ENCODE results near the gene IGF1R. TPM values are rescaled to one million over a fixed set of nuclear protein-coding genes. Genes with fewer than 3 reads are reported as not detected.

IGF1R gene
- total and polyA plus RNA-seq, 2 of the 13 experiments (the other 11 are each of a cell fraction or from before 2014, with no cell fraction given) = 15.9 to 18.4 TPM

DNA sequence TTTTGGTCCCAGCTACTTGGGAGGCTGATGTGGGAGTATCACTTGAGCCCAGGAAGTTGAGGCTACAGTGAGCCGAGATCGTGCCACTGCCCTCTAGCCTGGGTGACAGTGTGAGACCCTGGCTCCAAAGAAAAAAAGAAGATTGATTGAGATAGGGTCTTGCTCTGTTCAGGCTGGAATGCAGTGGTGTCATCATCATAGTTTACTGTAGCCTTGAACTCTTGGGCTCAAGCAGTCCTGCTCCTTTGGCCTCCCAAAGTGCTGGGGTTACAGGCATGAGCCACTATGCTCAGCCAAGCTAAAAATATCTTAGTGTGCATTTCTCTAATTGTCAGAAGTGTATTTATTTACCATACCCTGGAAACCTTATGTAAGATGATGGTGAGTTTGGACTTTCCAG, 43.9 kb downstream of the IGF1R start (continued):
- TF ChIP-seq, protein P1, sequence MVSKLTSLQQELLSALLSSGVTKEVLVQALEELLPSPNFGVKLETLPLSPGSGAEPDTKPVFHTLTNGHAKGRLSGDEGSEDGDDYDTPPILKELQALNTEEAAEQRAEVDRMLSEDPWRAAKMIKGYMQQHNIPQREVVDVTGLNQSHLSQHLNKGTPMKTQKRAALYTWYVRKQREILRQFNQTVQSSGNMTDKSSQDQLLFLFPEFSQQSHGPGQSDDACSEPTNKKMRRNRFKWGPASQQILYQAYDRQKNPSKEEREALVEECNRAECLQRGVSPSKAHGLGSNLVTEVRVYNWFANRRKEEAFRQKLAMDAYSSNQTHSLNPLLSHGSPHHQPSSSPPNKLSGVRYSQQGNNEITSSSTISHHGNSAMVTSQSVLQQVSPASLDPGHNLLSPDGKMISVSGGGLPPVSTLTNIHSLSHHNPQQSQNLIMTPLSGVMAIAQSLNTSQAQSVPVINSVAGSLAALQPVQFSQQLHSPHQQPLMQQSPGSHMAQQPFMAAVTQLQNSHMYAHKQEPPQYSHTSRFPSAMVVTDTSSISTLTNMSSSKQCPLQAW (CRISPR knock-in tag; IDR thresholded peaks at IDR 0.05) = peak; percentile 46; the same call in 1 of the 2 replicates
- TF ChIP-seq KLF16 (CRISPR knock-in tag; IDR thresholded peaks at IDR 0.05) = no peak
- TF ChIP-seq, protein P2, sequence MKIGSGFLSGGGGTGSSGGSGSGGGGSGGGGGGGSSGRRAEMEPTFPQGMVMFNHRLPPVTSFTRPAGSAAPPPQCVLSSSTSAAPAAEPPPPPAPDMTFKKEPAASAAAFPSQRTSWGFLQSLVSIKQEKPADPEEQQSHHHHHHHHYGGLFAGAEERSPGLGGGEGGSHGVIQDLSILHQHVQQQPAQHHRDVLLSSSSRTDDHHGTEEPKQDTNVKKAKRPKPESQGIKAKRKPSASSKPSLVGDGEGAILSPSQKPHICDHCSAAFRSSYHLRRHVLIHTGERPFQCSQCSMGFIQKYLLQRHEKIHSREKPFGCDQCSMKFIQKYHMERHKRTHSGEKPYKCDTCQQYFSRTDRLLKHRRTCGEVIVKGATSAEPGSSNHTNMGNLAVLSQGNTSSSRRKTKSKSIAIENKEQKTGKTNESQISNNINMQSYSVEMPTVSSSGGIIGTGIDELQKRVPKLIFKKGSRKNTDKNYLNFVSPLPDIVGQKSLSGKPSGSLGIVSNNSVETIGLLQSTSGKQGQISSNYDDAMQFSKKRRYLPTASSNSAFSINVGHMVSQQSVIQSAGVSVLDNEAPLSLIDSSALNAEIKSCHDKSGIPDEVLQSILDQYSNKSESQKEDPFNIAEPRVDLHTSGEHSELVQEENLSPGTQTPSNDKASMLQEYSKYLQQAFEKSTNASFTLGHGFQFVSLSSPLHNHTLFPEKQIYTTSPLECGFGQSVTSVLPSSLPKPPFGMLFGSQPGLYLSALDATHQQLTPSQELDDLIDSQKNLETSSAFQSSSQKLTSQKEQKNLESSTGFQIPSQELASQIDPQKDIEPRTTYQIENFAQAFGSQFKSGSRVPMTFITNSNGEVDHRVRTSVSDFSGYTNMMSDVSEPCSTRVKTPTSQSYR (CRISPR knock-in tag; IDR thresholded peaks at IDR 0.05; ENCODE audit: borderline replicate concordance) = no peak
- TF ChIP-seq THAP11 (CRISPR knock-in tag; IDR thresholded peaks at IDR 0.05) = peak; percentile 53; the same call in 1 of the 2 replicates
- TF ChIP-seq SPEN (CRISPR knock-in tag; IDR thresholded peaks at IDR 0.05; ENCODE audit: low read depth) = peak; percentile 32; the same call in 1 of the 2 replicates

DNA sequence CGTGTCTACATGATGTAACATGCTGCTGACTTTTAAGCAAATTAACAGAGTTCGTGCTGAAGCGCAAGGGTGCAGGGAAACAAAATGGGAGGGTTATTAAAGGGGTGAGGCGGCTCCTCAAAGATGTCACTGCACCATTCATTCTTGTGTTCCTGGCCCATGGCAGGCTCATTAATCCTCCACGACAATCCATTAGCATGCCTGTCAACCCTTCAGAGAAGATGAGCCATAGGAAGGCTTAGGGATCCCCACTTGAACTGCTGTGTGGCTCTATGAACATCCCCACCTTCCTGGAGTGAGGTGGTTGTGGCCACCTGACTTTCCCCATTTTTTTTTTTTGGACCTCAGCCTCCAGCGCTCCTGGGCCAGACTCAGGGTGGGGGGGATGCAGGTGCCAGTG, 45.8 kb downstream of the IGF1R start:
- peaks cover 67% of the 10 kb centered on the region for H3K4me1 ChIP-seq (ENCODE audit: insufficient read depth, low read length)
- POLR2A ChIA-PET = no interaction called here
- no peak for FAIRE-seq
- TF ChIP-seq, protein P3, sequence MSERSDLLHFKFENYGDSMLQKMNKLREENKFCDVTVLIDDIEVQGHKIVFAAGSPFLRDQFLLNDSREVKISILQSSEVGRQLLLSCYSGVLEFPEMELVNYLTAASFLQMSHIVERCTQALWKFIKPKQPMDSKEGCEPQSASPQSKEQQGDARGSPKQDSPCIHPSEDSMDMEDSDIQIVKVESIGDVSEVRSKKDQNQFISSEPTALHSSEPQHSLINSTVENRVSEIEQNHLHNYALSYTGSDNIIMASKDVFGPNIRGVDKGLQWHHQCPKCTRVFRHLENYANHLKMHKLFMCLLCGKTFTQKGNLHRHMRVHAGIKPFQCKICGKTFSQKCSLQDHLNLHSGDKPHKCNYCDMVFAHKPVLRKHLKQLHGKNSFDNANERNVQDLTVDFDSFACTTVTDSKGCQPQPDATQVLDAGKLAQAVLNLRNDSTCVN (CRISPR knock-in tag; IDR thresholded peaks at IDR 0.05; ENCODE audit: borderline replicate concordance) = no peak
- no peak for TF ChIP-seq ZNF331 (CRISPR knock-in tag; IDR thresholded peaks at IDR 0.05)
- TF ChIP-seq HOXA5 (CRISPR knock-in tag; IDR thresholded peaks at IDR 0.05) = no peak
- no peak for TF ChIP-seq ZNF792 (CRISPR knock-in tag; IDR thresholded peaks at IDR 0.05)
- TF ChIP-seq, protein P1 (CRISPR knock-in tag; IDR thresholded peaks at IDR 0.05) = no peak
- TF ChIP-seq ZBTB7B (CRISPR knock-in tag; IDR thresholded peaks at IDR 0.05) = no peak
- TF ChIP-seq, protein P4, sequence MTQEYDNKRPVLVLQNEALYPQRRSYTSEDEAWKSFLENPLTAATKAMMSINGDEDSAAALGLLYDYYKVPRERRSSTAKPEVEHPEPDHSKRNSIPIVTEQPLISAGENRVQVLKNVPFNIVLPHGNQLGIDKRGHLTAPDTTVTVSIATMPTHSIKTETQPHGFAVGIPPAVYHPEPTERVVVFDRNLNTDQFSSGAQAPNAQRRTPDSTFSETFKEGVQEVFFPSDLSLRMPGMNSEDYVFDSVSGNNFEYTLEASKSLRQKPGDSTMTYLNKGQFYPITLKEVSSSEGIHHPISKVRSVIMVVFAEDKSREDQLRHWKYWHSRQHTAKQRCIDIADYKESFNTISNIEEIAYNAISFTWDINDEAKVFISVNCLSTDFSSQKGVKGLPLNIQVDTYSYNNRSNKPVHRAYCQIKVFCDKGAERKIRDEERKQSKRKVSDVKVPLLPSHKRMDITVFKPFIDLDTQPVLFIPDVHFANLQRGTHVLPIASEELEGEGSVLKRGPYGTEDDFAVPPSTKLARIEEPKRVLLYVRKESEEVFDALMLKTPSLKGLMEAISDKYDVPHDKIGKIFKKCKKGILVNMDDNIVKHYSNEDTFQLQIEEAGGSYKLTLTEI (CRISPR knock-in tag; conservative IDR thresholded peaks at IDR 0.05) = no peak
- TF ChIP-seq PAF1 (CRISPR knock-in tag; IDR thresholded peaks at IDR 0.05) = no peak
- no peak for TF ChIP-seq ZNF720 (CRISPR knock-in tag; IDR thresholded peaks at IDR 0.05)
- TF ChIP-seq SMAD3 (CRISPR knock-in tag; IDR thresholded peaks at IDR 0.05) = no peak
- no peak for TF ChIP-seq CEBPB (IDR thresholded peaks at IDR 0.05; ENCODE audit: borderline replicate concordance, low read depth, low read length)

More for the DNA sequence above, 45.8 kb downstream of the IGF1R start:
- Histone ChIP-seq H3K4me2 (ENCODE audit: low read depth, low read length) (no peak overlapping the region), H3K36me3 (replicated peaks in 1 of 2; ENCODE audit: control insufficient read depth in 1 of 2, insufficient read depth in 2 of 2, low read length in 2 of 2) (no peaks in the 10 kb centered on the region), H3K27me3 (ENCODE audit: control insufficient read depth in 1 of 2, insufficient read depth in 2 of 2, low read length in 2 of 2) (no peaks in the 10 kb centered on the region), H3K27ac (ENCODE audit: extremely low read length, insufficient read depth, low read length) (peak overlapping the region; percentile 49), H4K20me1 (ENCODE audit: insufficient read depth, low read length) (peaks cover 67% of the 10 kb centered on the region), H3K9me3 (ENCODE audit: low read length) (no peaks in the 10 kb centered on the region), H3K79me2 (ENCODE audit: insufficient read depth, low read length) (peaks cover 92% of the 10 kb centered on the region), H3K4me3 (replicated peaks in 1 of 3; ENCODE audit: insufficient read depth in 1 of 3, low read depth in 2 of 3, low read length in 3 of 3) (no peak overlapping the region), H3K9ac (ENCODE audit: insufficient read depth, low read depth, low read length) (no peak overlapping the region), H2AFZ (ENCODE audit: low read length) (no peak overlapping the region)
- CTCF ChIA-PET (ENCODE audit: low intra/inter-chr PET ratio, low total read pairs) = no interaction called here
- BruUV-seq (replicated peaks) = no TSS peak
- in situ Hi-C loops (cut with HindIII; ENCODE audit: extremely low pct_ligation_motif_present, low pct_unique_long_range_greater_than_20kb) = no loop called here
- ATAC-seq (no peak), DNase-seq (ENCODE audit: low spot score) (no peak)
- 96% methylated on average over 6 of the region's 6 CpGs for WGBS (ENCODE audit: low lambda C conversion rate)
- intact Hi-C loops (cut with micrococcal nuclease; ENCODE audit: unreplicated experiment) = no loop called here
